ENCODE measurements around the gene MGAT4A.

- TF ChIP-seq, protein P1, sequence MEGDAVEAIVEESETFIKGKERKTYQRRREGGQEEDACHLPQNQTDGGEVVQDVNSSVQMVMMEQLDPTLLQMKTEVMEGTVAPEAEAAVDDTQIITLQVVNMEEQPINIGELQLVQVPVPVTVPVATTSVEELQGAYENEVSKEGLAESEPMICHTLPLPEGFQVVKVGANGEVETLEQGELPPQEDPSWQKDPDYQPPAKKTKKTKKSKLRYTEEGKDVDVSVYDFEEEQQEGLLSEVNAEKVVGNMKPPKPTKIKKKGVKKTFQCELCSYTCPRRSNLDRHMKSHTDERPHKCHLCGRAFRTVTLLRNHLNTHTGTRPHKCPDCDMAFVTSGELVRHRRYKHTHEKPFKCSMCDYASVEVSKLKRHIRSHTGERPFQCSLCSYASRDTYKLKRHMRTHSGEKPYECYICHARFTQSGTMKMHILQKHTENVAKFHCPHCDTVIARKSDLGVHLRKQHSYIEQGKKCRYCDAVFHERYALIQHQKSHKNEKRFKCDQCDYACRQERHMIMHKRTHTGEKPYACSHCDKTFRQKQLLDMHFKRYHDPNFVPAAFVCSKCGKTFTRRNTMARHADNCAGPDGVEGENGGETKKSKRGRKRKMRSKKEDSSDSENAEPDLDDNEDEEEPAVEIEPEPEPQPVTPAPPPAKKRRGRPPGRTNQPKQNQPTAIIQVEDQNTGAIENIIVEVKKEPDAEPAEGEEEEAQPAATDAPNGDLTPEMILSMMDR (IDR thresholded peaks at IDR 0.05) = no peak
- no peak for TF ChIP-seq POLR2A (IDR thresholded peaks at IDR 0.05)
Measured at GRCh38 chr2:98696200-98696599, 34.7 kb downstream of the MGAT4A start.

Data from vagina (tissue), 2 donors.